T-helper 1 cell treated with Interleukin-12 subunit alpha and Interleukin-12 subunit beta and Interleukin-4 antibody, amounts not matched to agents 30 μg/mL and 1 μg/mL, for 36 hours (primary cell): Measurements from ENCODE around the gene C2CD5.

Source experiments
- H3K27ac Mint-ChIP-seq: one replicate; pipeline ENCODE4 v1.8.0; 2021; ENCODE audit warnings: mild to moderate bottlenecking, mixed read lengths
- H3K27me3 Mint-ChIP-seq: one replicate; pipeline ENCODE4 v1.8.0; 2021; ENCODE audit warnings: low read depth, mixed read lengths
- H3K36me3 Mint-ChIP-seq: one replicate; pipeline ENCODE4 v1.8.0; 2021; ENCODE audit warnings: low read depth, mixed read lengths
- H3K4me1 Mint-ChIP-seq: one replicate; pipeline ENCODE4 v1.8.0; 2021; ENCODE audit warnings: low read depth, mixed read lengths
- H3K4me3 Mint-ChIP-seq: one replicate; pipeline ENCODE4 v1.8.0; 2021; ENCODE audit warnings: mild to moderate bottlenecking, moderate library complexity, mixed read lengths
- H3K9me3 Mint-ChIP-seq: one replicate; pipeline ENCODE4 v1.8.0; 2021; ENCODE audit warnings: mixed read lengths

C2CD5 gene

GRCh38 chr12:22399464-22400180 lies 144.7 kb downstream of the C2CD5 start:
- Mint-ChIP-seq H3K36me3 (peaks cover 11% of the 10 kb centered on the region), H3K27ac (no peak overlapping the region), H3K9me3 (peaks cover 23% of the 10 kb centered on the region), H3K4me3 (no peak overlapping the region), H3K27me3 (peaks cover 6% of the 10 kb centered on the region), H3K4me1 (peaks cover 21% of the 10 kb centered on the region)
